GM12874 (cell line): ENCODE measurements around the gene GLT8D1.

Experiments
- CTCF ChIP-seq: IDR thresholded peaks from 2 replicates; pipeline ENCODE4 v1.5.1; 2011; ENCODE audit warnings: low read depth, mild to moderate bottlenecking, control low read depth, low read length, moderate library complexity; ENCODE audit not compliant: insufficient read depth

The GLT8D1 gene

DNA sequence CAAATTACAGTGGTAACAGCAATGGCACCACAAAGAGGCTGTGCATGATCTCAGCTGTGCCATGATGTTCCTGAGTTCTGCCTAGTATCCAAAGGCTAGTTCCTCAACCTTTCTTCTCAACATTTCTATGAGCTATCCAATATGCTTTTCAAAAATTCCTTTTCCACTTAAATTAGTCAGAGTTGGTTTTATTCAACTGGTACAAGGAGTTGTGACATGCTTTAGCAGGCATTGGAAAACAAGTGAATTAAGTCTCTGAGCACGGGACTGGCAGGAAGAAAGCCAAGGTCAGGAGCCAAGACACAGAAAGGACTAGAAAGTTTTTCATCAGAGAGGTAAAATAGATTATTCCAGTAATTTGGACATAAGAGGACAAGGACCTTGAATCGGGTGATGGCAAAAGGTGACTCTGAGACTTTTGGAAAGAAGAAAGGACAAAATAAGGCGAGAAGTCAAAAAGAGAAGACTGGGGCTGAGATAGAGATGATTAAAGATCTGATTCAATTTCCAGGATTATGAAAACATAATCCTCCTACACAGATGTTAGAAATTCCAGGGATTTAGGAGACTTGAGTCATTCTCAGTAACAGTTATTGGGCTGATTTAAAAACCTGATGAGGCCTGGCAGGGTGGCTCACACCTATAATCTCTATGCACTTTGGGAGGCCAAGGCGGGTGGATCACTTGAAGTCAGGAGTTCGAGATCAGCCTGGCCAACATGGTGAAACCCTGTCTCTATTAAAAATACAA, 56.0 kb downstream of the GLT8D1 start:
- TF ChIP-seq CTCF = no peak

DNA sequence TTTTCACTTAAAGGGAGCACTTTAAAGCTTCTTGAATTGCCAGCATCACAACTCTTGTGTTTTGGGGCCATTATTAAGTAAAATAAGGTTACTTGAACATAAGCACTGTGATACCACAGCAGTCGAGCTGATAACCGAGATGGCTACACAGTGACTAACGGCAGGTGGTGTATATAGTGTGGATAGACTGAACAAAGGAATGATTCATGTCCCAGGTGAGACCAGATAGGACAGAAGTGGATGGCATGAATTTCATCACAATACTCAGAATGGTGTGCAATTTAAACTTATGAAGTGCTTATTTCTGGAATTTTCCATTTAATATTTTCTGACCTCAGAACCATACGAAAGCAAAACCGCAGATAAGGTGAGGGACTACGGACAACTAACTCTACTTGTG, 60.0 kb downstream of the GLT8D1 start:
- no peak for TF ChIP-seq CTCF
